Fibroblast of lung (primary cell): ENCODE results near the gene AGAP1. TPM values are rescaled to one million over a fixed set of nuclear protein-coding genes. Genes with fewer than 3 reads are reported as not detected.

Experiments
- DNase-seq, 2 donors: peaks; one replicate each; pipeline versions ENCODE4 v3.0.0 to v3.0.0-alpha.2; 2010; ENCODE audit warnings: low read depth in 2 of 2
- H2AFZ ChIP-seq: 2 replicates; pipeline ENCODE4 v1.5.1; 2012; ENCODE audit warnings: low read length, control low read depth, inconsistent platforms
- H3K27ac ChIP-seq: 2 replicates; pipeline ENCODE4 v1.5.1; 2011; ENCODE audit warnings: low read length, control low read depth; ENCODE audit not compliant: insufficient read depth
- H3K27me3 ChIP-seq: 2 replicates; pipeline ENCODE4 v1.5.1; 2011; ENCODE audit warnings: mild to moderate bottlenecking, low read length; ENCODE audit not compliant: control insufficient read depth, insufficient read depth
- H3K36me3 ChIP-seq: 2 replicates; pipeline ENCODE4 v1.5.1; 2011; ENCODE audit warnings: low read length; ENCODE audit not compliant: control insufficient read depth, insufficient read depth
- H3K4me1 ChIP-seq: 2 replicates; pipeline ENCODE4 v1.5.1; 2011; ENCODE audit warnings: low read length; ENCODE audit not compliant: control insufficient read depth, insufficient read depth; ENCODE audit errors: extremely low read depth
- H3K4me2 ChIP-seq: 2 replicates; pipeline ENCODE4 v1.5.1; 2011; ENCODE audit warnings: low read length, control low read depth; ENCODE audit not compliant: insufficient read depth; ENCODE audit errors: extremely low read depth
- H3K4me3 ChIP-seq, 4 experiments: fragments of 200-600 bp in 1 of 4; sonication (generic) in 1 of 4; replicated peaks in 1 of 4; 2 replicates each; pipeline ENCODE4 v1.5.1; 2011 to 2016; ENCODE audit warnings: low read length in 4 of 4, low read depth in 3 of 4, mild to moderate bottlenecking in 3 of 4, control low read depth in 2 of 4, inconsistent platforms in 1 of 4, mixed read lengths in 1 of 4; ENCODE audit not compliant: insufficient read depth in 1 of 4; ENCODE audit errors: control extremely low read depth in 1 of 4
- H3K79me2 ChIP-seq: 2 replicates; pipeline ENCODE4 v1.5.1; 2012; ENCODE audit warnings: mild to moderate bottlenecking, low read length, inconsistent platforms; ENCODE audit not compliant: control insufficient read depth, insufficient read depth
- H3K9ac ChIP-seq: 2 replicates; pipeline ENCODE4 v1.5.1; 2011; ENCODE audit warnings: mild to moderate bottlenecking, low read length, control low read depth; ENCODE audit not compliant: insufficient read depth
- H3K9me3 ChIP-seq: 2 replicates; pipeline ENCODE4 v1.5.1; 2012; ENCODE audit warnings: low read depth, low read length; ENCODE audit not compliant: control insufficient read depth, insufficient read depth
- H4K20me1 ChIP-seq: 2 replicates; pipeline ENCODE4 v1.5.1; 2011; ENCODE audit warnings: low read length; ENCODE audit not compliant: control insufficient read depth, insufficient read depth; ENCODE audit errors: extremely low read depth
- CTCF ChIP-seq, 2 donors: IDR thresholded peaks in 1 of 2; conservative IDR thresholded peaks in 1 of 2; 1 replicate in 1 of 2; 2 replicates in 1 of 2; pipeline ENCODE4 v1.5.1; 2011 to 2012; ENCODE audit warnings: low read length in 2 of 2, control low read depth in 1 of 2, inconsistent platforms in 1 of 2, low read depth in 1 of 2, mild to moderate bottlenecking in 1 of 2
- EZH2 ChIP-seq: IDR thresholded peaks from 2 replicates; pipeline ENCODE4 v1.5.1; 2012; ENCODE audit warnings: low read length, control low read depth, mild to moderate bottlenecking; ENCODE audit errors: missing control alignments
- polyA plus RNA-seq, 2 donors: library from polyadenylated mRNA; depleted of rRNA in 1 of 2; stranded (reverse) in 1 of 2; unstranded in 1 of 2; fragments of >200 nt; gene quantifications; 2 replicates each; pipeline ENCODE4 v1.2.1, GENCODE V29; 2011 to 2012; ENCODE audit warnings: missing spikeins in 1 of 2
- total RNA-seq: library from RNA; depleted of rRNA; stranded (reverse); fragments of >200 nt; gene quantifications from 2 replicates; pipeline ENCODE4 v1.2.1, GENCODE V29; 2014

Gene AGAP1
- total and polyA plus RNA-seq, 2 donors (not counting 1 experiment from before 2014, with no cell fraction given) = 10.6 to 14.0 TPM

GRCh38 chr2:235556086-235556485 lies 62.2 kb downstream of the AGAP1 start:
- Histone ChIP-seq H3K4me1 (peaks cover 4% of the 10 kb centered on the region), H3K4me2 (no peak overlapping the region), H3K79me2 (peaks cover 17% of the 10 kb centered on the region), H3K9me3 (no peaks in the 10 kb centered on the region), H3K27ac (no peak overlapping the region), H3K27me3 (no peaks in the 10 kb centered on the region), H2AFZ (no peak overlapping the region), H3K4me3 (no peak overlapping the region), H4K20me1 (no peaks in the 10 kb centered on the region), H3K9ac (no peak overlapping the region), H3K36me3 (no peaks in the 10 kb centered on the region)
- TF ChIP-seq EZH2 (no peak), CTCF (conservative IDR thresholded peaks at IDR 0.05 in 1 of 2, IDR thresholded peaks at IDR 0.05 in 1 of 2; ENCODE audit: low read depth in 1 of 2, low read length in 2 of 2) (no peak)
- DNase-seq = no peak

GRCh38 chr2:235556901-235557300 lies 63.1 kb downstream of the AGAP1 start:
- no peaks in the 10 kb centered on the region for H4K20me1 ChIP-seq
- no peak for TF ChIP-seq CTCF (conservative IDR thresholded peaks at IDR 0.05 in 1 of 2, IDR thresholded peaks at IDR 0.05 in 1 of 2; ENCODE audit: low read depth in 1 of 2, low read length in 2 of 2)
- TF ChIP-seq EZH2 = no peak
- H3K27ac ChIP-seq = no peak overlapping the region
- no peaks in the 10 kb centered on the region for H3K9me3 ChIP-seq
- no peak overlapping the region for H3K4me2 ChIP-seq
- H3K4me3 ChIP-seq = no peak overlapping the region
- H3K27me3 ChIP-seq = no peaks in the 10 kb centered on the region
- no peaks in the 10 kb centered on the region for H3K36me3 ChIP-seq
- peaks cover 4% of the 10 kb centered on the region for H3K4me1 ChIP-seq
- no peak overlapping the region for H3K9ac ChIP-seq
- H2AFZ ChIP-seq = no peak overlapping the region
- peaks cover 17% of the 10 kb centered on the region for H3K79me2 ChIP-seq
- no peak for DNase-seq

DNA sequence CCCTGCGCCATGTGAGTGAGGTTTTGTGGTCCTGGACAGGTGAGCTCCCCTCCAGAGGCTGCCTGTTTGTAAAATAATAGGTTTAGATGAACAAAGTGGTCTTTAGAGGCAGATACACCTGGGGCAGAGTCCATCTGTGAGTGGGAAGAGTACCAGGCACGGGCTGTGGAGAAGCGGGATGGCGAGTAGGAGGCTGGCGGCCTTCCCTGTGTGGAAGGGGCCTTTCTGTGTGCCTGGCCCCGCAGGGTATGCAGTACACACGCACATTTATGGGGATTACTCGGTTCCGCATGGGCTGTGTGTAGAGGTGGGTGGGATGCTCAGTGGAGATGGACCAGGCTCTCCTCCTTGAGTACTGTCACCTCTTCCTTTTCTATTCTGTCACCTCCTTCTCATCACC lies 64.1 kb downstream of the AGAP1 start:
- Histone ChIP-seq H3K4me2 (no peak overlapping the region), H3K79me2 (peaks cover 15% of the 10 kb centered on the region), H3K9me3 (no peaks in the 10 kb centered on the region), H3K4me1 (peaks cover 4% of the 10 kb centered on the region), H3K27me3 (no peaks in the 10 kb centered on the region), H3K27ac (peak overlapping the region; percentile 4), H2AFZ (no peak overlapping the region), H3K9ac (no peak overlapping the region), H3K36me3 (no peaks in the 10 kb centered on the region), H3K4me3 (no peak overlapping the region), H4K20me1 (no peaks in the 10 kb centered on the region)
- TF ChIP-seq EZH2 = no peak
- no peak for TF ChIP-seq CTCF (conservative IDR thresholded peaks at IDR 0.05 in 1 of 2, IDR thresholded peaks at IDR 0.05 in 1 of 2; ENCODE audit: low read depth in 1 of 2, low read length in 2 of 2)
- DNase-seq = no peak
